C4-2B (cell line): Measurements from ENCODE around the gene MEIOB.

Experiments used
- CTCF ChIP-seq: fragments of 450-650 bp; conservative IDR thresholded peaks from 2 replicates; pipeline ENCODE4 v1.5.1; 2017; ENCODE audit warnings: mild to moderate bottlenecking
- ZFX ChIP-seq: fragments of 450-650 bp; IDR thresholded peaks from 2 replicates; pipeline ENCODE4 v1.6.1; 2017

GRCh38 chr16:1890708-1891050 lies 18.7 kb upstream of the MEIOB start:
- TF ChIP-seq CTCF: no peak
- no peak for TF ChIP-seq ZFX
